Head of caudate nucleus (tissue), 42 donors: ENCODE data around the gene SENP3.
A peak's percentile ranks its signal among the peaks of the same experiment; 100 is the strongest.

Experiments used
- DNase-seq, 42 donors: peaks; one replicate each; pipeline versions ENCODE4 v3.0.0 to v3.0.0-alpha.2; 2020 to 2021; ENCODE audit warnings: mixed read lengths in 7 of 42
- intact Hi-C: fragments of 100-400 bp; cut with DNase I; formaldehyde crosslinking; loops from one replicate; pipeline ENCODE4 v1.15.0; 2022

The SENP3 gene

GRCh38 chr17:7561589-7562207 is at the start of gene SENP3:
Gene SENP3, plus strand, starts transcription at chr17:7561919. Its CDS starts 1,158 bp downstream, at chr17:7563077.
- intact Hi-C loops = loop anchor here (2.0 kb wide), 2 partner anchors 47 to 125 kb away; no protein-coding TSS in a partner anchor
- DNase-seq = peak; percentile 66 to 96 (median 90)

- intact Hi-C loops = no loop called here
- no peak for DNase-seq
Measured at GRCh38 chr17:7512105-7512504, 49.6 kb upstream of the SENP3 start.

GRCh38 chr17:7512824-7513540 is 48.7 kb upstream of the SENP3 start:
- intact Hi-C loops = no loop called here
- DNase-seq = peak in 6 of 42 donors; percentile 5 to 43 (median 9)

- DNase-seq = peak in 4 of 42 donors; percentile 7 to 21 (median 10)
- intact Hi-C loops = loop anchor here (2.0 kb wide), 1 partner anchor 47 kb away; the partner anchor contains the start of gene SENP3
Measured at GRCh38 chr17:7513850-7514419, 47.8 kb upstream of the SENP3 start.

- DNase-seq = no peak
- intact Hi-C loops = loop anchor here (2.0 kb wide), 1 partner anchor 45 kb away; the partner anchor contains the start of gene SENP3
Measured at GRCh38 chr17:7515911-7516610, 45.7 kb upstream of the SENP3 start.

GRCh38 chr17:7523033-7523432 is 38.7 kb upstream of the SENP3 start:
- intact Hi-C loops = no loop called here
- DNase-seq = peak in 9 of 42 donors; percentile 13 to 62 (median 28)

GRCh38 chr17:7528842-7529241 is 32.9 kb upstream of the SENP3 start:
- intact Hi-C loops = no loop called here
- no peak for DNase-seq

- DNase-seq = no peak
- intact Hi-C loops = no loop called here
Measured at GRCh38 chr17:7530023-7530900, 31.5 kb upstream of the SENP3 start.

GRCh38 chr17:7538050-7538449 is 23.7 kb upstream of the SENP3 start:
- DNase-seq = no peak
- intact Hi-C loops = no loop called here

- intact Hi-C loops = no loop called here
- no peak for DNase-seq
Measured at GRCh38 chr17:7538891-7539545, 22.7 kb upstream of the SENP3 start.

- no peak for DNase-seq
- intact Hi-C loops = no loop called here
Measured at GRCh38 chr17:7541074-7541621, 20.6 kb upstream of the SENP3 start.

- peak in 9 of 42 donors; percentile 21 to 55 (median 28) for DNase-seq
- intact Hi-C loops = no loop called here
Measured at GRCh38 chr17:7544911-7545310, 16.8 kb upstream of the SENP3 start.

- intact Hi-C loops = no loop called here
- peak in 41 of 42 donors; percentile 18 to 83 (median 66) for DNase-seq
Measured at GRCh38 chr17:7548585-7549400, 12.9 kb upstream of the SENP3 start, which contains the start of gene TNFSF12. Gene TNFSF12, plus strand, starts transcription at chr17:7549058. Its CDS starts 96 bp downstream, at chr17:7549154.

GRCh38 chr17:7549401-7550055 is 12.2 kb upstream of the SENP3 start:
- peak in 41 of 42 donors; percentile 36 to 90 (median 69) for DNase-seq
- intact Hi-C loops = no loop called here

- intact Hi-C loops = no loop called here
- DNase-seq = no peak
Measured at GRCh38 chr17:7550344-7550743, 11.4 kb upstream of the SENP3 start.

- intact Hi-C loops = no loop called here
- no peak for DNase-seq
Measured at GRCh38 chr17:7551396-7551795, 10.3 kb upstream of the SENP3 start.
